ENCODE data around the gene AHI1. TPM values are rescaled to one million over a fixed set of nuclear protein-coding genes. Genes with fewer than 3 reads are reported as not detected.
A peak's percentile ranks its signal among the peaks of the same experiment; 100 is the strongest.

The AHI1 gene
- total and polyA plus RNA-seq, 2 of the 13 experiments (the other 11 are each of a cell fraction or from before 2014, with no cell fraction given), result 7.2 to 18.6 TPM

DNA sequence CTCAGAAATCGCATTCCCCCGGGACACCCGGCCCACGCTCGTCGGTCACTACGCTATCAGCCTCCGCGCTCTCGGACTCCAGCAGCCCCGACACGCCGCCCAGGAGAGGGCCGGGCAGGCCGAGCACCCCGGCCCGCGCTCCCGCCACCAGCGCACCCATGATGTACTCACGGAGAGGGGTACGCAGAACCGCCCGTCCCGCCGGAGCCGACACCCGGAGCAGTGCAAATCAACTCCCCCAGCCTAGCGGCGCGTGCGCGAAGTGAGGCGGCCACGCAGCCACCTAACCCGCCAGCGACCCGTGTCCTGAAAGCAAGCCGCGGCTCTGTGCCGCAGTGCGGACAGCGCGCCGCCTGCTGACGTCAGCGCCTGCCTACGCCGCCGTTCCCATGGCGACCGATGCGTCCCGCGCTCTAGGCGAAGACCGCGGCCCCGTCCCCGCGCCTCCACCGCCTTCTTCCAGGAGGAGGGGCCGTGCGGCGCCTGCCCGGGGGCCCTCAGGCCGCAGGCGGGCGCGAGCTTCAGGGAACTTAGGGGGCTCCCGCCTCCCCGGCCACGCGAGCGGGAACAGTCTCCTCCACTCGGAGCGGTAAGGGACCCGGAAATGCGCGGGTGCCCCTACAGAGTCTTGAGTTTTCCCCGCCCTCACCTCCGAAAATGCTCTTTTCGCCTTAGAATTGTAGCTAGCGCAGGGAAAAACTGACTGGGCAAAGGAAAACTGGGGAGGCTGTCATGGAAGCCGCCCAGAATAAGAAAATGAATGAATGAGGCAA is at the start of gene AHI1 (continued):
- TF ChIP-seq GZF1 (CRISPR knock-in tag; IDR thresholded peaks at IDR 0.05) (peak; percentile 87; the same call in 1 of the 2 replicates), NONO (IDR thresholded peaks at IDR 0.05) (no peak), NONO (CRISPR knock-in tag; conservative IDR thresholded peaks at IDR 0.05) (peak; percentile 94), JUND (CRISPR knock-in tag; IDR thresholded peaks at IDR 0.05) (peak; percentile 85), ZFAT (CRISPR knock-in tag; conservative IDR thresholded peaks at IDR 0.05) (no peak), KLF12 (CRISPR knock-in tag; IDR thresholded peaks at IDR 0.05; ENCODE audit: borderline replicate concordance) (peak; percentile 91), THYN1 (CRISPR knock-in tag; IDR thresholded peaks at IDR 0.05; ENCODE audit: borderline replicate concordance, low read depth) (peak; percentile 78; the same call in 1 of the 2 replicates), RFX5 (IDR thresholded peaks at IDR 0.05; ENCODE audit: low read depth, low read length) (peak; percentile 91), ZSCAN22 (CRISPR knock-in tag; IDR thresholded peaks at IDR 0.05) (no peak), ATF7 (IDR thresholded peaks at IDR 0.05) (peak; percentile 64), ATF7 (CRISPR knock-in tag; IDR thresholded peaks at IDR 0.05) (peak; percentile 96), SP4 (CRISPR knock-in tag; IDR thresholded peaks at IDR 0.05) (peak; percentile 60), ZNF567 (CRISPR knock-in tag; IDR thresholded peaks at IDR 0.05; ENCODE audit: borderline replicate concordance) (0 out of 2 replicates have a peak, but pooled peaks have one; percentile 38), TBP (CRISPR knock-in tag; IDR thresholded peaks at IDR 0.05) (0 out of 2 replicates have a peak, but pooled peaks have one; percentile 69), BCL6 (CRISPR knock-in tag; IDR thresholded peaks at IDR 0.05) (no peak; the same call in 1 of the 2 replicates), ZFP1 (CRISPR knock-in tag; IDR thresholded peaks at IDR 0.05) (0 out of 2 replicates have a peak, but pooled peaks have one; percentile 19), ZBTB8A (CRISPR knock-in tag; IDR thresholded peaks at IDR 0.05; ENCODE audit: borderline replicate concordance, low read depth) (no peak), REXO4 (CRISPR knock-in tag; IDR thresholded peaks at IDR 0.05; ENCODE audit: borderline replicate concordance) (no peak; the same call in none of the 2 replicates), YY1 (IDR thresholded peaks at IDR 0.05; ENCODE audit: insufficient read depth, insufficient replicate concordance, low read depth, low read length) (peak; percentile 69)
- TF ChIP-seq, protein P1, sequence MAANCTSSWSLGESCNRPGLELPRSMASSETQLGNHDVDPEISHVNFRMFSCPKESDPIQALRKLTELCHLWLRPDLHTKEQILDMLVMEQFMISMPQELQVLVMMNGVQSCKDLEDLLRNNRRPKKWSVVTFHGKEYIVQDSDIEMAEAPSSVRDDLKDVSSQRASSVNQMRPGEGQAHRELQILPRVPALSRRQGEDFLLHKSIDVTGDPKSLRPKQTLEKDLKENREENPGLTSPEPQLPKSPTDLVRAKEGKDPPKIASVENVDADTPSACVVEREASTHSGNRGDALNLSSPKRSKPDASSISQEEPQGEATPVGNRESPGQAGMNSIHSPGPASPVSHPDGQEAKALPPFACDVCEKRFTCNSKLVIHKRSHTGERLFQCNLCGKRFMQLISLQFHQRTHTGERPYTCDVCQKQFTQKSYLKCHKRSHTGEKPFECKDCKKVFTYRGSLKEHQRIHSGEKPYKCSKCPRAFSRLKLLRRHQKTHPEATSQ (CRISPR knock-in tag; IDR thresholded peaks at IDR 0.05; ENCODE audit: borderline replicate concordance), result peak; percentile 37; the same call in 1 of the 2 replicates
- TF ChIP-seq, protein P2, sequence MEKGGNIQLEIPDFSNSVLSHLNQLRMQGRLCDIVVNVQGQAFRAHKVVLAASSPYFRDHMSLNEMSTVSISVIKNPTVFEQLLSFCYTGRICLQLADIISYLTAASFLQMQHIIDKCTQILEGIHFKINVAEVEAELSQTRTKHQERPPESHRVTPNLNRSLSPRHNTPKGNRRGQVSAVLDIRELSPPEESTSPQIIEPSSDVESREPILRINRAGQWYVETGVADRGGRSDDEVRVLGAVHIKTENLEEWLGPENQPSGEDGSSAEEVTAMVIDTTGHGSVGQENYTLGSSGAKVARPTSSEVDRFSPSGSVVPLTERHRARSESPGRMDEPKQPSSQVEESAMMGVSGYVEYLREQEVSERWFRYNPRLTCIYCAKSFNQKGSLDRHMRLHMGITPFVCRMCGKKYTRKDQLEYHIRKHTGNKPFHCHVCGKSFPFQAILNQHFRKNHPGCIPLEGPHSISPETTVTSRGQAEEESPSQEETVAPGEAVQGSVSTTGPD (CRISPR knock-in tag; IDR thresholded peaks at IDR 0.05), result no peak
- TF ChIP-seq, protein P3, sequence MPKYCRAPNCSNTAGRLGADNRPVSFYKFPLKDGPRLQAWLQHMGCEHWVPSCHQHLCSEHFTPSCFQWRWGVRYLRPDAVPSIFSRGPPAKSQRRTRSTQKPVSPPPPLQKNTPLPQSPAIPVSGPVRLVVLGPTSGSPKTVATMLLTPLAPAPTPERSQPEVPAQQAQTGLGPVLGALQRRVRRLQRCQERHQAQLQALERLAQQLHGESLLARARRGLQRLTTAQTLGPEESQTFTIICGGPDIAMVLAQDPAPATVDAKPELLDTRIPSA (CRISPR knock-in tag; IDR thresholded peaks at IDR 0.05; ENCODE audit: borderline replicate concordance), result no peak; the same call in 1 of the 2 replicates
- TF ChIP-seq, protein P4, sequence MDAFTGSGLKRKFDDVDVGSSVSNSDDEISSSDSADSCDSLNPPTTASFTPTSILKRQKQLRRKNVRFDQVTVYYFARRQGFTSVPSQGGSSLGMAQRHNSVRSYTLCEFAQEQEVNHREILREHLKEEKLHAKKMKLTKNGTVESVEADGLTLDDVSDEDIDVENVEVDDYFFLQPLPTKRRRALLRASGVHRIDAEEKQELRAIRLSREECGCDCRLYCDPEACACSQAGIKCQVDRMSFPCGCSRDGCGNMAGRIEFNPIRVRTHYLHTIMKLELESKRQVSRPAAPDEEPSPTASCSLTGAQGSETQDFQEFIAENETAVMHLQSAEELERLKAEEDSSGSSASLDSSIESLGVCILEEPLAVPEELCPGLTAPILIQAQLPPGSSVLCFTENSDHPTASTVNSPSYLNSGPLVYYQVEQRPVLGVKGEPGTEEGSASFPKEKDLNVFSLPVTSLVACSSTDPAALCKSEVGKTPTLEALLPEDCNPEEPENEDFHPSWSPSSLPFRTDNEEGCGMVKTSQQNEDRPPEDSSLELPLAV (CRISPR knock-in tag; conservative IDR thresholded peaks at IDR 0.05; ENCODE audit: low read depth), result no peak
